Measurements from ENCODE around the gene LASP1.
"Not testable (repeated sequence)": the region's sequence is repeated elsewhere in the genome, so short reads cannot be mapped to it uniquely, and the experiment has no call there.

Gene LASP1

GRCh38 chr17:38925263-38925995 lies 55.6 kb downstream of the LASP1 start, which contains the start of gene LASP1NB:
Gene LASP1NB, plus strand, starts transcription at chr17:38925614.
- H3K4me3 ChIP-seq (ENCODE audit: low read depth, low read length) = peak within 1 kb of the TSS; percentile 28

GRCh38 chr17:38926293-38927070 lies 56.6 kb downstream of the LASP1 start:
- H3K4me3 ChIP-seq (ENCODE audit: low read depth, low read length) = no peak overlapping the region

GRCh38 chr17:38930782-38931181 lies 60.9 kb downstream of the LASP1 start:
- H3K4me3 ChIP-seq (ENCODE audit: low read depth, low read length) = not testable (repeated sequence)

- not testable (repeated sequence) for H3K4me3 ChIP-seq (ENCODE audit: low read depth, low read length)
These were observed 64.1 kb downstream of the LASP1 start for GRCh38 chr17:38933962-38934361.

GRCh38 chr17:38939987-38940386 lies 70.1 kb downstream of the LASP1 start:
- H3K4me3 ChIP-seq (ENCODE audit: low read depth, low read length) = no peak overlapping the region

GRCh38 chr17:38940404-38940803 lies 70.5 kb downstream of the LASP1 start:
- H3K4me3 ChIP-seq (ENCODE audit: low read depth, low read length) = no peak overlapping the region

GRCh38 chr17:38942696-38943334 lies 73.0 kb downstream of the LASP1 start:
- no peak overlapping the region for H3K4me3 ChIP-seq (ENCODE audit: low read depth, low read length)

GRCh38 chr17:38943607-38944006 lies 73.7 kb downstream of the LASP1 start:
- no peak overlapping the region for H3K4me3 ChIP-seq (ENCODE audit: low read depth, low read length)

- H3K4me3 ChIP-seq (ENCODE audit: low read depth, low read length) = no peak overlapping the region
These were observed 77.3 kb downstream of the LASP1 start for GRCh38 chr17:38947189-38947588.

GRCh38 chr17:38953800-38954199 lies 83.9 kb downstream of the LASP1 start:
- H3K4me3 ChIP-seq (ENCODE audit: low read depth, low read length) = not testable (repeated sequence)

GRCh38 chr17:38958326-38958725 lies 88.5 kb downstream of the LASP1 start:
- no peak overlapping the region for H3K4me3 ChIP-seq (ENCODE audit: low read depth, low read length)

- H3K4me3 ChIP-seq (ENCODE audit: low read depth, low read length) = no peak overlapping the region
These were observed 88.9 kb downstream of the LASP1 start for GRCh38 chr17:38958756-38959155.

GRCh38 chr17:38959508-38959907 lies 89.7 kb downstream of the LASP1 start:
- no peak overlapping the region for H3K4me3 ChIP-seq (ENCODE audit: low read depth, low read length)

- no peak overlapping the region for H3K4me3 ChIP-seq (ENCODE audit: low read depth, low read length)
These were observed 90.5 kb downstream of the LASP1 start for GRCh38 chr17:38960402-38960801.

GRCh38 chr17:38961413-38961812 lies 91.6 kb downstream of the LASP1 start:
- no peak overlapping the region for H3K4me3 ChIP-seq (ENCODE audit: low read depth, low read length)

GRCh38 chr17:38967290-38967738 lies 97.5 kb downstream of the LASP1 start, which contains the start of gene FBXO47:
Gene FBXO47, minus strand, starts transcription at chr17:38967403. Its CDS starts 4,378 bp downstream, at chr17:38963025.
- H3K4me3 ChIP-seq (ENCODE audit: low read depth, low read length) = peak within 1 kb of the TSS; percentile 4

GRCh38 chr17:38969281-38969680 lies 99.4 kb downstream of the LASP1 start:
- H3K4me3 ChIP-seq (ENCODE audit: low read depth, low read length) = no peak overlapping the region

GRCh38 chr17:38970128-38970527 lies 100.3 kb downstream of the LASP1 start:
- no peak overlapping the region for H3K4me3 ChIP-seq (ENCODE audit: low read depth, low read length)

GRCh38 chr17:38970804-38971203 lies 100.9 kb downstream of the LASP1 start:
- no peak overlapping the region for H3K4me3 ChIP-seq (ENCODE audit: low read depth, low read length)

Measured in iPS-11a (cell line).